Lower lobe of right lung (tissue), 2 donors: ENCODE measurements around the gene MAPK7. TPM values are rescaled to one million over a fixed set of nuclear protein-coding genes. Genes with fewer than 3 reads are reported as not detected.

ENCODE experiments used
- ATAC-seq, 2 donors: fragments of 200-7000 bp; cut with Tn5 transposase; one replicate each; pipeline ENCODE4 v1.9.1; 2020 to 2022; ENCODE audit warnings: mild to moderate bottlenecking in 2 of 2, moderate library complexity in 2 of 2
- DNase-seq: peaks from one replicate; pipeline ENCODE4 v3.0.0-alpha.2; 2020
- H3K27ac ChIP-seq: fragments of 200-600 bp; one replicate; pipeline ENCODE4 v1.8.0; 2022
- H3K27me3 ChIP-seq: fragments of 200-600 bp; one replicate; pipeline ENCODE4 v1.8.0; 2022; ENCODE audit warnings: low read depth
- H3K36me3 ChIP-seq: fragments of 200-600 bp; one replicate; pipeline ENCODE4 v1.8.0; 2022; ENCODE audit warnings: mild to moderate bottlenecking
- H3K4me1 ChIP-seq: fragments of 200-600 bp; one replicate; pipeline ENCODE4 v1.8.0; 2022
- H3K4me3 ChIP-seq: fragments of 200-600 bp; one replicate; pipeline ENCODE4 v1.8.0; 2022; ENCODE audit warnings: mild to moderate bottlenecking
- H3K9me3 ChIP-seq: fragments of 200-600 bp; one replicate; pipeline ENCODE4 v1.8.0; 2022
- CTCF ChIP-seq: fragments of 200-600 bp; IDR thresholded peaks from one replicate; pipeline ENCODE4 v1.8.0; 2022; ENCODE audit warnings: antibody characterized with exemption, mild to moderate bottlenecking
- intact Hi-C: fragments of 100-400 bp; cut with DNase I; formaldehyde crosslinking; loops from one replicate; pipeline ENCODE4 v1.11.0; 2022
- total RNA-seq: library from RNA; stranded (reverse); fragmentation: NEBNext Ultra II Directional; extraction: Animal tissue kit (Norgen Biotek cat#: 25700); gene quantifications from one replicate; pipeline ENCODE4 v1.2.1, GENCODE V29; 2021
- donor health status: DM: no; HTN: yes; CAD: no; lungs with severe emphysema.

MAPK7 gene
- total RNA-seq, 1 donor from 2014 or later: 22.2 TPM

GRCh38 chr17:19383681-19384470, 5.6 kb downstream of the MAPK7 start:
- no peaks in the 10 kb centered on the region for H3K9me3 ChIP-seq
- H3K27me3 ChIP-seq: no peaks in the 10 kb centered on the region
- intact Hi-C loops: no loop called here
- no peak for ATAC-seq
- H3K4me1 ChIP-seq: peaks cover 74% of the 10 kb centered on the region
- TF ChIP-seq CTCF: no peak
- H3K27ac ChIP-seq: peak overlapping the region; percentile 77
- H3K36me3 ChIP-seq: peaks cover 57% of the 10 kb centered on the region
- no peak for DNase-seq
- no peak overlapping the region for H3K4me3 ChIP-seq

DNA sequence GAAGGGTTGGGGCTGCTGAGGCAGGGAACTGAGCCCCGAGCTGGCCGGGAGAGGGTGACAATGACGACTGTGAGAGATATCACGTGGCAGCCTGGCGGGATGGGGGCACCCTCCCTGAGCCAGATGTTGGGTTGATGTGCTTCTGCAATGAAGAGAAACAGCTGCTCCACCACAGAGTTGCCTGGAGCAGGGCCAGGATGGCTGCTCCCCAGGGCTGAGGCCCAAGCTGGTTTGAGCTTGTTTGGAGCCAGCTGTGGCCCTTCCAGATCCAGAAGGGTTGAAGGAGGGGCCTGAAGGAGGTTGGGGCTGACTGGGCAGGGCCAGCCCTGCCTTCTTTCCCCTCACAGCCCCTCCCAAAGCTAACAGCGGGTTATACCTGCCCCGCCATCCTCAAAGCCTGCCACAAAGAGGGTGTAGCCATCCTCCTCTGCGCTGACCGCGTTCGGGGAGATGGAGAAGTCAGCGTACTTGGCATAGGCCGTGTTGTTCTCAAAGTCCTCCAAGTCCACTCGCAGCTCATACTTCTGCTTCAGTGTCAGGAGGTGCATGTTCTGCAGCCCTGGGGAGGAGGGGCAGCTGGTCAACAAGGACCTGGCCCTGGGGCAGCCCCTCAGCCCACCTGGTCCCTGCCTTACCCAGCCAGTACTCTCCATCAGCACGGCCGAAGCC, 6.6 kb downstream of the MAPK7 start:
- no peak for TF ChIP-seq CTCF
- H3K27ac ChIP-seq: peak overlapping the region; percentile 77
- DNase-seq: peak; percentile 74
- H3K4me1 ChIP-seq: peaks cover 71% of the 10 kb centered on the region
- H3K27me3 ChIP-seq: no peaks in the 10 kb centered on the region
- H3K4me3 ChIP-seq: peak overlapping the region; percentile 51
- intact Hi-C loops: no loop called here
- ATAC-seq: peak; percentile 62 to 69
- no peaks in the 10 kb centered on the region for H3K9me3 ChIP-seq
- H3K36me3 ChIP-seq: peaks cover 57% of the 10 kb centered on the region

DNA sequence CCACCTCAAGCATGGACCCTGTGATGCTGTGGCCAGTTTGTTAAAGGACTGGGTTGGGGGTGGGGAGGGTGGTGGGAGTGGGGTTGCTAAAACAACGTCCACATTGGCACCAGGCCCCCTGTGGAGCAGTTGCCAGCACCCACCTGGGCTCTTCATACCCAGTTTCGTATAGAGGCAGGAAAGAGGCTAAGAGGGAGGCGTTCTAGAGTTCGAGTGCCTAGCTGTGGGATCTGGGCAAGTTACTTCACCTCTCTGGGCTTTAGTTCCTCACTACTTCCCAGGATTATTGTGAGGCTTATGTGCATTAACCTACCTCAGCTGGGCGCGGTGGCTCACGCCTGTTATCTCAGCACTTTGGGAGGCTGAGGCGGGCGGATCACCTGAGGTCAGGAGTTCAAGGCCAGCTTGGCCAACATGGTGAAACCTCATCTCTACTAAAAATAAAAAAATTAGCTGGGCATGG, 7.3 kb downstream of the MAPK7 start:
- peaks cover 70% of the 10 kb centered on the region for H3K4me1 ChIP-seq

DNA sequence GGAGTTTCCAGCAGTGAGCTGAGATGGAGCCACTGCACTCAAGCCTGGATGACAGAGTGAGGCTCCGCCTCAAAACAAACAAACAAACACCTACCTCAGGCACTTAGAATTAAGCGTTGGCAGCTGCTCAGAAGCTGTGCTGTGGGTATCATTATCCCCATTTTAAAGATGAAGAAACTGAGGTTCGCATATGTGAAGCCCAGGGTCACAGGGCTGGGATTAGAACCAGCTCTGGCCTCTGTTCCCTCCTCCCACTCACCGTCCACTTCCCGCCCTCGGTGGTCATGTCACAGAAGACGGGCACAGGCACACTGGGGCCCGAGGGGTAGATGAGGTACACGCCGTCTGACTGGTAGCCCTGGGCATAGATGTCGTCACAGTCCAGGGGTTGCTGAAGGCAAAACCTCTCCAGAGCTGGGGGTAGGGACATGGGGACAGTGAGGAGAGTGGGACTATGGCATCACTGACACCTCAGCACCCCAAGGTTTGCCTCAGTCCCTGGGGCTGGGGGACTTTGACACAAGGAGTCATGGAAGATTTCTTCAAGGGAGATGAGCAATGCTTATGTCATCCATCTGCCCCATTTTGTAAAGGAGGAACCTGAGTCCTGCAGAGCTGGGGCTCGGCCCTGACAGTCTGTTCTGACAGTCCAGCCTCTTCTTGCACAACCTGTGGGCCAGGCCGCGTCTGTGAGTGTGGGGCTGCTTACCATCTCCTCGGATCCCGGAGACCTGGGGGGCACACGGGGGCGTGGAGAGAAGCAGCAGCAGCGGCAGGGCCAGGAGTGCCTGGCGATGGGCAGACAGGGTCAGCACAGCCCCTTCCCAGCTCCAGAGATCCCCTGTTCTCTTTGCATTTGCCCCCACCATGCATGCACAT, 8.0 kb downstream of the MAPK7 start:
- H3K36me3 ChIP-seq: peaks cover 44% of the 10 kb centered on the region
- H3K27ac ChIP-seq: peak overlapping the region; percentile 77
- H3K4me1 ChIP-seq: peaks cover 70% of the 10 kb centered on the region
- TF ChIP-seq CTCF: no peak
- H3K27me3 ChIP-seq: no peaks in the 10 kb centered on the region
- H3K9me3 ChIP-seq: no peaks in the 10 kb centered on the region
- intact Hi-C loops: no loop called here
- H3K4me3 ChIP-seq: peak overlapping the region; percentile 51
- ATAC-seq (peak; percentile 55 to 63), DNase-seq (peak; percentile 85)

More for the DNA sequence above, 7.3 kb downstream of the MAPK7 start:
- intact Hi-C loops: no loop called here
- Histone ChIP-seq H3K9me3 (no peaks in the 10 kb centered on the region), H3K36me3 (peaks cover 52% of the 10 kb centered on the region), H3K27me3 (no peaks in the 10 kb centered on the region), H3K27ac (peak overlapping the region; percentile 77), H3K4me3 (peak overlapping the region; percentile 51)
- ATAC-seq: no peak
- no peak for TF ChIP-seq CTCF
- DNase-seq: no peak
